BLaER1 treated with 17β-estradiol and CSF1 and Interleukin-3, amounts not matched to agents 10 nM and 100 nM (cell line): Measurements from ENCODE around the gene RPUSD3.
"Not testable (repeated sequence)": the region's sequence is repeated elsewhere in the genome, so short reads cannot be mapped to it uniquely, and the experiment has no call there.

Source experiments
- H3K27ac ChIP-seq, 11 experiments: shearing (Covaris generic); formaldehyde crosslinking; 2 replicates each; pipeline ENCODE4 v1.8.1; 2022
- H3K27me3 ChIP-seq, 11 experiments: shearing (Covaris generic); formaldehyde crosslinking; 2 replicates each; pipeline ENCODE4 v1.8.1; 2022
- H3K36me3 ChIP-seq, 11 experiments: shearing (Covaris generic); formaldehyde crosslinking; 2 replicates each; pipeline ENCODE4 v1.8.1; 2022
- H3K4me1 ChIP-seq, 10 experiments: shearing (Covaris generic); formaldehyde crosslinking; 2 replicates each; pipeline ENCODE4 v1.8.1; 2022
- H3K4me2 ChIP-seq, 11 experiments: shearing (Covaris generic); formaldehyde crosslinking; 2 replicates each; pipeline ENCODE4 v1.8.1; 2022
- H3K4me3 ChIP-seq, 10 experiments: shearing (Covaris generic); formaldehyde crosslinking; 2 replicates each; pipeline ENCODE4 v1.8.1; 2022
- H3K9ac ChIP-seq, 11 experiments: shearing (Covaris generic); formaldehyde crosslinking; 2 replicates each; pipeline ENCODE4 v1.8.1; 2022
- H3K9me3 ChIP-seq, 11 experiments: shearing (Covaris generic); formaldehyde crosslinking; replicated peaks in 1 of 11; 2 replicates each; pipeline ENCODE4 v1.8.1; 2022
- H4K20me1 ChIP-seq, 11 experiments: shearing (Covaris generic); formaldehyde crosslinking; 2 replicates each; pipeline ENCODE4 v1.8.1; 2022
- Cebpa-rat ChIP-seq, 11 experiments: shearing (Covaris generic); IDR thresholded peaks; 2 replicates each; pipeline ENCODE4 v1.8.1; 2022

Gene RPUSD3

DNA sequence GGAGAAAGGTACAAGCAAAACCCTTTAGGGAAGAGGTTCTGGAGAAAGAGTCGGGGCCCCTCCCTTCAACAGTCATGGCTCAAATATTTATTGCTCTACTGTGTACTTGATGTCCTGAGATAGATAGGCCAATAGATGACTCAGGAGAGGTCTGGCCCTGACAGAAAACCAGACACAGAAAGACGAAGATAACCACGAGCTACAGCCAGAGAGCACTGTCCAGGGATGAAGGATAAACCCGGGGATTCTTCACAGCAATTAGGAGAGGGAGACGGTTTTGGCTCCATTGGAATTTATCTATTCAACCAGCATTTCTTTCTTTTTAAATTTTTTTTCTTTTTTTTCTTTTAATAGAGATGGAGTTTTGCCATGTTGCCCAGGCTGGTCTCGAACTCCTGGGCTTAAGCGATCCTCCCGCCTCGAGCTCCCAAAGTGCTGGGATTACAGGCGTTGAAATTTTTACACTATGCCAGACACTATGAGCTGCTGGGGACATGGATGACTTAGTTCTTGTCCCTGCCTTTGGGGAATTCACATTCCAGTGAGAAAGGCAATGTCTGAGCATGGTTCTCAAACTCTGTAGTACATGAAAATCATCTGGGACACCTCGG is 40.9 kb upstream of the RPUSD3 start:
- Histone ChIP-seq H3K4me2 (no peak overlapping the region), H3K4me3 (no peak overlapping the region), H3K27ac (no peak overlapping the region), H4K20me1 (no peaks in the 10 kb centered on the region), H3K4me1 (peaks cover 0 to 12% (median 6%) of the 10 kb centered on the region in 10 experiments; a peak in 12 of 20 replicates), H3K27me3 (no peaks in the 10 kb centered on the region), H3K36me3 (no peaks in the 10 kb centered on the region), H3K9me3 (no peaks in the 10 kb centered on the region), H3K9ac (no peak overlapping the region)
- no peak for TF ChIP-seq Cebpa-rat (IDR thresholded peaks at IDR 0.05)

GRCh38 chr3:9883706-9884554 is 40.1 kb upstream of the RPUSD3 start:
- Histone ChIP-seq H3K27me3 (no peaks in the 10 kb centered on the region), H4K20me1 (no peaks in the 10 kb centered on the region), H3K4me3 (no peak overlapping the region), H3K9me3 (no peaks in the 10 kb centered on the region), H3K4me1 (peaks cover 0 to 6% (median 3%) of the 10 kb centered on the region in 10 experiments; a peak in 8 of 20 replicates), H3K9ac (no peak overlapping the region), H3K27ac (no peak overlapping the region), H3K36me3 (no peaks in the 10 kb centered on the region), H3K4me2 (no peak overlapping the region)
- no peak for TF ChIP-seq Cebpa-rat (IDR thresholded peaks at IDR 0.05)

DNA sequence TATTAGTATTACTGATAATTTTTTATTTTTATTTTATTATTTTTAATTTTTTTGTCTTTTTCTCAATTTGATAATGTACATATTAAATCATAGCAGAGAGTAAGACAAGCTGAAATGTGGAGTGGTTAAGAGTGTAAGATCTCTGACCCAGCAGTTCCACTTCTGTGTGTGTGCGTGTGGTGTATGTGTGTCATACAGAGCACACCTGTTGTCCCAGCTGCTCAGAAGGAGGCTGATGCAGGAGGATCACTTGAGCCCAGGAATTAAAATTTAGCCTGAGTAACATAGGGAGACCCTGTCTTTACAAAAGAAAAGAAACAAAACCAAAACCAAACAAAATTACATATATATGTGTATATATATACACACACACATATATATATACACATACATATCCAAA is 37.6 kb upstream of the RPUSD3 start:
- Histone ChIP-seq H3K36me3 (no peaks in the 10 kb centered on the region), H3K9ac (no peak overlapping the region), H3K4me2 (no peak overlapping the region), H3K4me3 (no peak overlapping the region), H3K9me3 (no peaks in the 10 kb centered on the region), H3K27ac (no peak overlapping the region), H3K27me3 (no peaks in the 10 kb centered on the region), H3K4me1 (no peaks in the 10 kb centered on the region), H4K20me1 (no peaks in the 10 kb centered on the region)
- no peak for TF ChIP-seq Cebpa-rat (IDR thresholded peaks at IDR 0.05)

DNA sequence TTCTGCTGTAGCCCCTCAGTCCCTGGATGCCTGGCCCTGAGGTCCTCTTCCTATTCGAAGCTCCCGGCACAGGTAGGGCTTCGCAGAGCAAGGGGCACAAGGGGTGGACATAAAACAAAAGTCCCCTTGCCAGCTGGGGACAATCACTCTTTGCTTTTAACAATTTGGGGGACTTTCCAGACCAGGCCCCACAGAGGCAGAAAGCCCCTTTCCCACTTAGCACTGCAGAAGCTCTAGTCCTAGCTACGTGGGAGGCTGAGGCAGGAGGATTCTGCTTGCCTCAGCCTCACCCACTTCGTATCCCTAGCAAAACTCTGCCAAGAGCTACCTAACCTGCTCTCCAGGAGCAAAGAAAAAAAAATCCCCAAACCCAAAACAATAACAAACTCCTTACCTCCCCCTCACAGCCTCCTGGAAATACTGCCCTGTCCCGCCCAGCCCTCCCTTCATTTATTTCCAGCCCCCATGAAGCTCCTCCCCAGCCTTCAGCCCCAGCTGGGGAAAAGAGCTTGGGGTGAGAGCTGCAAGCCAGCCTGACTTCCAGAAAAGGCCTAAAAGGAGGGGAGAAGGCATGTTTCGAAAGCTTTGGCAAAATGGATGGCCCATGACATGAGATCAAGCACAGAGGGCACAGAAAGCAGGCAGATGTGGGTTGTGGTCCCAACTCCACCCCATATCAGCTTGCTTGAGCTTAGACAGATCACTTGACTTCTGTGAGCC is 36.2 kb upstream of the RPUSD3 start, which contains the start of gene CIDEC:
CIDEC (minus strand) TSS at position 424 of the 720 bp plus-strand sequence. CDS start 1,767 bp downstream, outside the sequence.
- Histone ChIP-seq H3K36me3 (no peaks in the 10 kb centered on the region), H3K4me1 (no peaks in the 10 kb centered on the region), H3K4me2 (no peak within 1 kb of the TSS), H3K4me3 (no peak within 1 kb of the TSS), H3K9me3 (no peaks in the 10 kb centered on the region), H3K27me3 (no peaks in the 10 kb centered on the region), H3K9ac (no peak within 1 kb of the TSS), H4K20me1 (no peaks in the 10 kb centered on the region), H3K27ac (no peak within 1 kb of the TSS)
- no peak for TF ChIP-seq Cebpa-rat (IDR thresholded peaks at IDR 0.05)

DNA sequence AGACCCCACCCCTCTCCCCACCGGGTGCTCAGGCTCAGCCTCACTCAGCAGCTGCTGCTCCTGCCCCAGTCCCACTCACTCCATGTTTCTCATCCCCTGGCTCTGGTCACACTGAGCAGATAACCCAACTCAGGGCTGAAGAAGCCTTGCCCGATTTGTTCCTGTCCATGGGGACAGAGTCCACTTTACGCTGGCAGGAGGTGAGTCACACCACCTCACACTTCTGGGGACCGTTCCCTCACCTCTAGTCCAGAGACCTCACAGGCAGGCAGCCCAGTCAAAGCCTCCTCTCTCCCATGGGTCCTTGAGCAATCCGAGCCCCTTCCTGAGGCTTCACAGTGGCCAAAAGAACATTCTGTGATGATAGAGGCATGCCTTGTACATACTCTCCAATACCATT is 34.9 kb upstream of the RPUSD3 start:
- Histone ChIP-seq H3K9me3 (no peaks in the 10 kb centered on the region), H3K27me3 (no peaks in the 10 kb centered on the region), H3K4me1 (no peaks in the 10 kb centered on the region), H3K4me3 (no peak overlapping the region), H3K4me2 (no peak overlapping the region), H3K27ac (no peak overlapping the region), H4K20me1 (no peaks in the 10 kb centered on the region), H3K9ac (no peak overlapping the region), H3K36me3 (no peaks in the 10 kb centered on the region)
- no peak for TF ChIP-seq Cebpa-rat (IDR thresholded peaks at IDR 0.05)

GRCh38 chr3:9876991-9877390 is 33.2 kb upstream of the RPUSD3 start:
- TF ChIP-seq Cebpa-rat (IDR thresholded peaks at IDR 0.05) = no peak
- no peaks in the 10 kb centered on the region for H3K4me1 ChIP-seq
- H3K27ac ChIP-seq = no peak overlapping the region
- H3K9me3 ChIP-seq = no peaks in the 10 kb centered on the region
- no peak overlapping the region for H3K9ac ChIP-seq
- H3K4me2 ChIP-seq = no peak overlapping the region
- no peaks in the 10 kb centered on the region for H4K20me1 ChIP-seq
- no peak overlapping the region for H3K4me3 ChIP-seq
- no peaks in the 10 kb centered on the region for H3K27me3 ChIP-seq
- H3K36me3 ChIP-seq = no peaks in the 10 kb centered on the region

GRCh38 chr3:9876255-9876654 is 32.4 kb upstream of the RPUSD3 start:
- H3K36me3 ChIP-seq, H3K4me2 ChIP-seq, H3K9ac ChIP-seq: not testable (repeated sequence)

GRCh38 chr3:9875448-9875847 is 31.6 kb upstream of the RPUSD3 start:
- H3K4me3 ChIP-seq = no peak overlapping the region
- no peak for TF ChIP-seq Cebpa-rat (IDR thresholded peaks at IDR 0.05)
- H3K36me3 ChIP-seq = no peaks in the 10 kb centered on the region
- H4K20me1 ChIP-seq = no peaks in the 10 kb centered on the region
- H3K27me3 ChIP-seq = no peaks in the 10 kb centered on the region
- no peak overlapping the region for H3K9ac ChIP-seq
- no peaks in the 10 kb centered on the region for H3K4me1 ChIP-seq
- H3K4me2 ChIP-seq = no peak overlapping the region
- H3K27ac ChIP-seq = no peak overlapping the region
- no peaks in the 10 kb centered on the region for H3K9me3 ChIP-seq

More at GRCh38 chr3:9876255-9876654, 32.4 kb upstream of the RPUSD3 start:
- H3K9me3 ChIP-seq, H3K27me3 ChIP-seq, H3K4me3 ChIP-seq, H4K20me1 ChIP-seq, H3K27ac ChIP-seq, H3K4me1 ChIP-seq: not testable (repeated sequence)

DNA sequence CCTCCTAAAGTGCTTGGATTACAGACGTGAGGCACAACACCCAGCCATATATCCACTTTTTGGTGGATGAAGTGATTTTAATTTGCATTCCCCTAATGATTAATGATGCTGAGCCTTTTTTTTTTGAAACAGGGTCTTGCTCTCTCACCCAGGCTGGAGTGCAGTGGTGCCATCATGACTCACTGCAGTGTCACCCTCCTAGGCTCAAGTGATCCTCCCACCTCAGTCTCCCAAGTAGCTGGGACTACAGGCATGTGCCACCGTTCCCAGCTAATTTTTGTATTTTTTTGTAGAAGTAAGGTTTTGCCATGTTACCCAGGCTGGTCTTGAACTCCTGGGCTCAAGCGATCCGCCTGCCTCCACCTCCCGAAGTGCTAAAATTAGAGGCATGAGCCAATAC is 28.3 kb upstream of the RPUSD3 start:
- H3K4me1 ChIP-seq, H3K4me2 ChIP-seq, H3K27me3 ChIP-seq, H3K4me3 ChIP-seq, H3K27ac ChIP-seq, H4K20me1 ChIP-seq, H3K9me3 ChIP-seq, H3K9ac ChIP-seq, H3K36me3 ChIP-seq: not testable (repeated sequence)
